Measurements from ENCODE around the gene AGBL5.

GRCh38 chr2:27038012-27038411 is 13.5 kb upstream of the AGBL5 start:
- TF ChIP-seq CTCF (IDR thresholded peaks at IDR 0.05) (no peak), EZH2 (IDR thresholded peaks at IDR 0.05; ENCODE audit: borderline replicate concordance, insufficient read depth, low read depth, low read length, poor library complexity, severe bottlenecking) (no peak)
